GM12878 (cell line): ENCODE measurements around the gene GIMAP1. TPM values are rescaled to one million over a fixed set of nuclear protein-coding genes. Genes with fewer than 3 reads are reported as not detected.

Source experiments
- ASH2L ChIP-seq: fragments of 300-600, 200-600 bp; sonication (generic); IDR thresholded peaks from 2 replicates; pipeline ENCODE4 v1.6.1; 2017; ENCODE audit warnings: low read depth, mild to moderate bottlenecking, borderline replicate concordance
- ATF2 ChIP-seq: IDR thresholded peaks from 2 replicates; pipeline ENCODE4 v1.6.1; 2012; ENCODE audit warnings: low read length, inconsistent platforms
- BHLHE40 ChIP-seq, 2 experiments: fragments of 450-650 bp in 1 of 2; IDR thresholded peaks; 2 replicates each; pipeline ENCODE4 v1.6.1; 2011 to 2017; ENCODE audit warnings: low read depth in 2 of 2, borderline replicate concordance in 1 of 2, improper control_type of control experiment in 1 of 2, low read length in 1 of 2, mild to moderate bottlenecking in 1 of 2
- CHD4 ChIP-seq: fragments of 200-600 bp; sonication (generic); IDR thresholded peaks from 2 replicates; pipeline ENCODE4 v1.6.1; 2016; ENCODE audit warnings: mild to moderate bottlenecking
- ELK1 ChIP-seq: IDR thresholded peaks from 2 replicates; pipeline ENCODE4 v1.6.1; 2012; ENCODE audit warnings: low read depth, low read length, improper control_type of control experiment
- EP300 ChIP-seq, 2 experiments: fragments of 150-350 bp in 1 of 2; IDR thresholded peaks; 2 replicates each; pipeline ENCODE4 v1.6.1; 2011 to 2012; ENCODE audit warnings: low read depth in 2 of 2, low read length in 2 of 2, borderline replicate concordance in 1 of 2, improper control_type of control experiment in 1 of 2, inconsistent platforms in 1 of 2; ENCODE audit not compliant: control insufficient read depth in 1 of 2
- HDGF ChIP-seq: fragments of 450-650 bp; IDR thresholded peaks from 2 replicates; pipeline ENCODE4 v1.6.1; 2016; ENCODE audit warnings: antibody characterized with exemption
- IKZF1 ChIP-seq: fragments of 450-650 bp; conservative IDR thresholded peaks from 2 replicates; pipeline ENCODE4 v1.6.1; 2017; ENCODE audit warnings: antibody characterized with exemption, mild to moderate bottlenecking
- KDM1A ChIP-seq: fragments of 200-600 bp; sonication (generic); IDR thresholded peaks from 2 replicates; pipeline ENCODE4 v1.6.1; 2016; ENCODE audit warnings: borderline replicate concordance
- MEF2B ChIP-seq: fragments of 450-650 bp; IDR thresholded peaks from 2 replicates; pipeline ENCODE4 v1.6.1; 2018; ENCODE audit warnings: mild to moderate bottlenecking, moderate library complexity; ENCODE audit not compliant: partially characterized antibody, poor library complexity, severe bottlenecking
- MTA2 ChIP-seq: fragments of 450-650 bp; IDR thresholded peaks from 2 replicates; pipeline ENCODE4 v1.6.1; 2016; ENCODE audit warnings: low read depth, mild to moderate bottlenecking, moderate library complexity
- NKRF ChIP-seq: fragments of 450-650 bp; conservative IDR thresholded peaks from 2 replicates; pipeline ENCODE4 v1.6.1; 2017; ENCODE audit warnings: mild to moderate bottlenecking, moderate library complexity
- NRF1 ChIP-seq: conservative IDR thresholded peaks from 2 replicates; pipeline ENCODE4 v1.6.1; 2011; ENCODE audit warnings: mild to moderate bottlenecking, low read depth, low read length, improper control_type of control experiment
- POLR2A ChIP-seq: IDR thresholded peaks from 2 replicates; pipeline ENCODE4 v1.6.1; 2011; ENCODE audit warnings: low read depth, mild to moderate bottlenecking, low read length
- POLR2AphosphoS5 ChIP-seq: IDR thresholded peaks from 2 replicates; pipeline ENCODE4 v1.6.1; 2011; ENCODE audit warnings: mild to moderate bottlenecking, low read length, inconsistent platforms
- PRDM15 ChIP-seq: fragments of 450-650 bp; formaldehyde crosslinking; IDR thresholded peaks from 2 replicates; pipeline ENCODE4 v1.4.0; 2020; ENCODE audit warnings: mild to moderate bottlenecking, moderate library complexity
- RAD51 ChIP-seq: fragments of 450-650 bp; IDR thresholded peaks from 2 replicates; pipeline ENCODE4 v1.6.1; 2016; ENCODE audit warnings: moderate library complexity, mild to moderate bottlenecking, inconsistent platforms
- RFX5 ChIP-seq: IDR thresholded peaks from 2 replicates; pipeline ENCODE4 v1.6.1; 2011; ENCODE audit warnings: low read depth, low read length, improper control_type of control experiment
- SMC3 ChIP-seq: IDR thresholded peaks from 2 replicates; pipeline ENCODE4 v1.6.1; 2011; ENCODE audit warnings: low read length, improper control_type of control experiment, borderline replicate concordance
- SP1 ChIP-seq: IDR thresholded peaks from one replicate; pipeline ENCODE4 v1.6.1; 2011; ENCODE audit warnings: low read depth, low read length
- TAF1 ChIP-seq: IDR thresholded peaks from 2 replicates; pipeline ENCODE4 v1.6.1; 2011; ENCODE audit warnings: mild to moderate bottlenecking, low read depth, low read length, borderline replicate concordance
- TARDBP ChIP-seq: IDR thresholded peaks from 2 replicates; pipeline ENCODE4 v1.6.1; 2016; ENCODE audit warnings: borderline replicate concordance
- TCF7 ChIP-seq: IDR thresholded peaks from 2 replicates; pipeline ENCODE4 v1.6.1; 2014; ENCODE audit warnings: antibody characterized with exemption, borderline replicate concordance
- ZBED1 ChIP-seq: IDR thresholded peaks from 2 replicates; pipeline ENCODE4 v1.6.1; 2016; ENCODE audit warnings: borderline replicate concordance
- polyA plus RNA-seq, 11 experiments: library from polyadenylated mRNA; depleted of rRNA in 4 of 11; unstranded in 6 of 11; stranded (reverse) in 5 of 11; fragments of >200 nt; fragmentation: Nextera tagmentation in 4 of 11; fragmentation: Illumina TruSeq in 1 of 11; extraction: Ambion mirVana in 4 of 11; extraction: Trizol in 1 of 11; gene quantifications; 1 replicate in 1 of 11; 2 replicates in 10 of 11; pipeline versions ENCODE4 v1.2.1 to v1.2.3, GENCODE V29; 2011 to 2016; ENCODE audit warnings: inconsistent platforms in 2 of 11, missing spikeins in 2 of 11, low read depth in 1 of 11
- total RNA-seq, 4 experiments: library from RNA; depleted of rRNA in 3 of 4; stranded (reverse); fragments of >200 nt in 3 of 4; fragmentation: Illumina TruSeq in 1 of 4; extraction: Trizol in 1 of 4; gene quantifications; 2 replicates each; pipeline versions ENCODE4 v1.2.1 to v1.2.3, GENCODE V29; 2013 to 2021

Gene GIMAP1
- total and polyA plus RNA-seq, 10 of the 15 experiments (the other 5 are each of a cell fraction or from before 2014, with no cell fraction given), result 0.16 to 1.9 (median 1.1) TPM

- TF ChIP-seq NKRF (no peak), TAF1 (no peak), IKZF1 (peak; percentile 45; the same call in 1 of the 2 replicates), ASH2L (no peak), RFX5 (no peak), BHLHE40 (IDR thresholded peaks at IDR 0.05; ENCODE audit: borderline replicate concordance in 1 of 2, low read depth in 2 of 2, low read length in 1 of 2) (no peak), PRDM15 (CRISPR knock-in tag) (no peak), TCF7 (no peak), MTA2 (0 out of 2 replicates have a peak, but pooled peaks have one; percentile 17), CHD4 (no peak), KDM1A (no peak), SP1 (no peak), ELK1 (no peak), SMC3 (peak; percentile 71), RAD51 (no peak), NRF1 (no peak), HDGF (no peak), TARDBP (no peak), POLR2AphosphoS5 (no peak), ATF2 (peak; percentile 71), MEF2B (no peak), ZBED1 (peak; percentile 49; the same call in 1 of the 2 replicates), EP300 (IDR thresholded peaks at IDR 0.05; ENCODE audit: borderline replicate concordance in 1 of 2, control insufficient read depth in 1 of 2, low read depth in 2 of 2, low read length in 2 of 2) (no peak), POLR2A (no peak)
Measured at GRCh38 chr7:150753826-150754603, 37.6 kb downstream of the GIMAP1 start (continued).
